Central memory CD8-positive, alpha-beta T cell (primary cell): Measurements from ENCODE around the gene IL4I1.

Source experiments
- ATAC-seq: fragments of 150-1000 bp; cut with Tn5 transposase; replicated peaks from 2 replicates; pipeline ENCODE4 v1.10.0; 2022; ENCODE audit warnings: mild to moderate bottlenecking, moderate FRiP score, moderate number of reproducible peaks; ENCODE audit not compliant: poor library complexity, severe bottlenecking; ENCODE audit errors: extremely low read depth
- DNase-seq, 2 donors: peaks; one replicate each; pipeline ENCODE4 v3.0.0; 2021; ENCODE audit warnings: low spot score in 2 of 2
- H3K27ac Mint-ChIP-seq: one replicate; pipeline ENCODE4 v1.8.0; 2022; ENCODE audit warnings: low read depth, mild to moderate bottlenecking, moderate library complexity, mixed read lengths
- H3K27me3 Mint-ChIP-seq: one replicate; pipeline ENCODE4 v1.8.0; 2022; ENCODE audit warnings: mixed read lengths
- H3K36me3 Mint-ChIP-seq: one replicate; pipeline ENCODE4 v1.8.0; 2022; ENCODE audit warnings: mild to moderate bottlenecking, moderate library complexity, mixed read lengths; ENCODE audit not compliant: insufficient read depth
- H3K4me1 Mint-ChIP-seq: one replicate; pipeline ENCODE4 v1.8.0; 2022; ENCODE audit warnings: mixed read lengths
- H3K4me3 Mint-ChIP-seq: one replicate; pipeline ENCODE4 v1.8.0; 2022; ENCODE audit warnings: mild to moderate bottlenecking, moderate library complexity, mixed read lengths
- H3K9me3 Mint-ChIP-seq: one replicate; pipeline ENCODE4 v1.8.0; 2022; ENCODE audit warnings: mixed read lengths

IL4I1 gene

DNA sequence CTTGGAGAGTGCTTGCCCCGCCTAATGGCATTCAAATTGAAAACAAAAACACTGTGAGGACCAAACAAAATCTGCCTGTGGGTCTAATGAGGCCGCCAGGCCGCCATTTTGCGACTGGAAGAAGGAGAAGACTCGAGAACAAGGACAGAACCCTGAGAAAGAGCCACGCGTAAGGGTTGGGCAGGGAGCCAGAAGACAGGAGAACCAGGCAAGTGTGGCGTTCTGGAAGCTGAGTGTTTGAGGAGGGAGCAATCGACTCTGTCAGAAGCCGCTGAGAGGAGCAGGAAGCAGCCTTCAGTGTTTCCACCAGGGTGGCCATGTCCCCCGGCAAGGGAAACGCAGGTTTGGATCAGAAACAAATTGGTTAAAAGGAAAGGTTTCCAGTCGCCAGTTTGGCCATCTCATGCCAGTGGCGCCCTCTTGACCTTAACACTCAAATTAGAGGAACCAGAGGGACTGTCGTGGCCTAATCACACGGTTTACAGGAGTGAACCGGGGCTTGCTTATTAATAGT lies 55.9 kb downstream of the IL4I1 start:
- DNase-seq (no peak), ATAC-seq (no peak)
- Mint-ChIP-seq H3K27me3 (no peaks in the 10 kb centered on the region), H3K4me3 (no peak overlapping the region), H3K27ac (no peak overlapping the region), H3K4me1 (no peaks in the 10 kb centered on the region), H3K9me3 (no peaks in the 10 kb centered on the region), H3K36me3 (peaks cover 10% of the 10 kb centered on the region)

DNA sequence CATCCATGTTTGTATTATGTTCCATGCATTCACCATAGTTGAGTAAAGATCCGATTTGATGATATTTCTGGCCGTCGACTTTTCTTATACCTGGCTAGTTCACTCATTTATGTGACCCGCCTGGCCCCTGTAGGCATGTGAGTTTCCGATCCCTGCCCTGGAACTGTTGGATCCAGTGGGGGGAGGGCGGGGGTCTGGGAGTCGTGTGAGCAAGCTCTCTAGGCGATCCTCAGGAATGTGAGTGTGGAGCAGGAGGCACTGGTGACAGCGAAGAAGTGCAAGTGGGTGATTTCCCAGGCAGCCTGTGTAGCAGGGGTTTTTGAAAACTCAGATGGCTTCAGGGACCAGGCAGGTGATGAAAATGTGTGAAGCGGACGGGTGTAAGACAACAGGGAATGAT lies 56.4 kb downstream of the IL4I1 start:
- H3K27ac Mint-ChIP-seq, result no peak overlapping the region
- ATAC-seq (no peak), DNase-seq (no peak)
- no peaks in the 10 kb centered on the region for H3K27me3 Mint-ChIP-seq
- no peak overlapping the region for H3K4me3 Mint-ChIP-seq
- no peaks in the 10 kb centered on the region for H3K4me1 Mint-ChIP-seq
- H3K36me3 Mint-ChIP-seq, result peaks cover 11% of the 10 kb centered on the region
- no peaks in the 10 kb centered on the region for H3K9me3 Mint-ChIP-seq

- ATAC-seq (no peak), DNase-seq (no peak)
- Mint-ChIP-seq H3K9me3 (no peaks in the 10 kb centered on the region), H3K4me3 (no peak overlapping the region), H3K27ac (no peak overlapping the region), H3K27me3 (no peaks in the 10 kb centered on the region), H3K36me3 (peaks cover 11% of the 10 kb centered on the region), H3K4me1 (no peaks in the 10 kb centered on the region)
Measured at GRCh38 chr19:49839713-49840112, 57.0 kb downstream of the IL4I1 start.
